HG03442 (cell line): ENCODE measurements around the gene PDE4D.

Experiments
- ATAC-seq: cut with Tn5 transposase; IDR thresholded peaks from one replicate; pipeline ENCODE4 v1.9.1; 2021; ENCODE audit warnings: mild to moderate bottlenecking, moderate library complexity; ENCODE audit not compliant: unreplicated experiment

Gene PDE4D

GRCh38 chr5:59560553-59560952 is 333.0 kb downstream of the PDE4D start:
- no peak for ATAC-seq

- no peak for ATAC-seq
Measured at GRCh38 chr5:59559847-59560246, 333.7 kb downstream of the PDE4D start.

DNA sequence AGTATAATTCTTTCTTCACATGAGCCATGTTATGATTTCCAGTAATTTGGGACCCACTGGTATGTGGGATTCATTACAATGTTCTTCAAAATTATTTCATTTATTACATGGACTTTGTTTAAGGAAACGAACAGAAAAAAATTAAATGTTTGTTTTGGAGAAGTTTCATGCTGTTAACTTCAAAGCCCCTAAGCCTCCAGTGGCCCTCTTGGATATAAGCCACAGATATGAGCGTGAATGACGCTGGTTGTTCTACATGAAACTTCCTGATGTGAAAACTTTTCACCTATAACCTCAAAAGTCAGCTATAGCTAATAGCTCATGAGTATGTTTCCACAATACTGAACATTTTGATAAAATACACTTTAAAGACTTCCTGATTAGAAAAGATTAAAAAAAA is 334.2 kb downstream of the PDE4D start:
- ATAC-seq: no peak

GRCh38 chr5:59558501-59558900 is 335.0 kb downstream of the PDE4D start:
- no peak for ATAC-seq

GRCh38 chr5:59557572-59557971 is 336.0 kb downstream of the PDE4D start:
- ATAC-seq: no peak

DNA sequence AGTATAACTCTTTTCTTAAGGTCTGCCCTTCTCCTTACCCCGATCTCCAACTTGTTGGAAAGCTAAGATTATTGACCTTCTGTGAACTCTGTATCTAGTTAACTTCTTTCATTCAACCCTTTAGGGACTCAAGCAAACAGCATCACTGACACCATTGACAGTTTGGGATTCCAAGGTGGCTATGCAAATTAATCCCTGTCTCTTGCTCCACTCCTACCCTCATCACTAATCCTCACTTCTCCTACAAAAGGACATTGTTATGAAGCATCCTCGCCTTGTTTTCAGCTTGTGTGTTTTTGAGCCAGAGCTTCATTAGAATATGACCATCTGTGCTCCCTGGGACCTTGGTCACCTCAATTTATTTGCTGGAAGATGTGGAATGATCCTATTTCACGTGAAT is 337.9 kb downstream of the PDE4D start:
- no peak for ATAC-seq

DNA sequence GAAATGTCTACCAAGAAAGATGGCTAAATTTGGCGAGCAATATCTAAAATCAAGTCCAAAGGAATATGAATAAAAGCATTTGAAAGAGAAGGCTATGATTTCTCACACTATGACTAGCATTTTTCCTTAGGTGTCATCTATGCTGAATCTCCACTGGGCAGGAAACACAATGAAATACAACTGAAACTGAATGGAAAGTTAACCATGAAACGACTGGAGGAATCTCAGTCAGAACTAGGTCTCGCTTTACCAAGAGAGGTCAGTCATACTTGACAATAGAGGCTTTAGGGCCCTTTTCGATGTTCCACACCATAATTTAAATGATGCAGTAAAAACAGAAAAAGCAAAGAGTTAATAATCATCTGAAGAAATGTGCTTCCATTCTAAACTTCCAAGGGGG is 339.0 kb downstream of the PDE4D start:
- ATAC-seq: no peak

DNA sequence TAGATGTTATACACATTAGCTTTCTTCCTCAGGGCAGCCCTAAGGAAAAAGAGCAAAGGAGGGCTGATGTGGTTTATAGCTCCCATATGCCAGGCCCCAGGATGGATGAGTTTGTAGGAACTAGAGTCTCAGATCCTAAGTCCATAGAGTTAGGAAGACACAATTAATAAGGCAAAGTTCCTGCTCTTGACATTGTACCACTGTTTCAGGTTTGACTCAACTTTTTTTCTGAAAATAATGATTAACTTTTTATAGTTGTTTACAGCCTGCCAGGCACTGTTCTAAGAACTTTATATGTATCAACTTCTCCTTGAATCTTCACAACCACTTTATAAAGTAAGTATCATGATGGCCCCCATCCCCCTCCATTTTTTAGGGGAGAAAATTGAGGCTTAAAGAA is 339.5 kb downstream of the PDE4D start:
- no peak for ATAC-seq

GRCh38 chr5:59548807-59549357 is 344.6 kb downstream of the PDE4D start:
- ATAC-seq: no peak

DNA sequence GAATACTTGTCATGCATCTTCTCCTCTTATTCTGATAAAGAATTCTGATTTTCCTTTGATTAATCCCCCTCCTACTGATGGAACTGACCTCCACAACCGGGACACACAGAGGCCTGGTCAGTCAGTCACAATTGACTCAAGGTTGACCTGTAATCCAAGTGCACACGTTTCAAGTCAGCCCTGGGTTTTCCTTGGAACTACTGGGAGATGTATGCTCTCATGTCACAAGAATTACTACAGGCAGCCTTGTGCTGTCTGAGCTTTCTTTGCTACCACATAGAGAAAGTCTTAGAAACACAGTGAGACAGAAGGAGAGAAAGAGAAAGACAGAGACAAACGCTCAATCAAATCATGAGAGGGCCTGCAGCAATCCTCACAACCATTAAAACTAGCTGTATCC is 345.8 kb downstream of the PDE4D start:
- ATAC-seq: no peak

- ATAC-seq: no peak
Measured at GRCh38 chr5:59544573-59544972, 349.0 kb downstream of the PDE4D start.

- no peak for ATAC-seq
Measured at GRCh38 chr5:59543821-59544442, 349.6 kb downstream of the PDE4D start.

DNA sequence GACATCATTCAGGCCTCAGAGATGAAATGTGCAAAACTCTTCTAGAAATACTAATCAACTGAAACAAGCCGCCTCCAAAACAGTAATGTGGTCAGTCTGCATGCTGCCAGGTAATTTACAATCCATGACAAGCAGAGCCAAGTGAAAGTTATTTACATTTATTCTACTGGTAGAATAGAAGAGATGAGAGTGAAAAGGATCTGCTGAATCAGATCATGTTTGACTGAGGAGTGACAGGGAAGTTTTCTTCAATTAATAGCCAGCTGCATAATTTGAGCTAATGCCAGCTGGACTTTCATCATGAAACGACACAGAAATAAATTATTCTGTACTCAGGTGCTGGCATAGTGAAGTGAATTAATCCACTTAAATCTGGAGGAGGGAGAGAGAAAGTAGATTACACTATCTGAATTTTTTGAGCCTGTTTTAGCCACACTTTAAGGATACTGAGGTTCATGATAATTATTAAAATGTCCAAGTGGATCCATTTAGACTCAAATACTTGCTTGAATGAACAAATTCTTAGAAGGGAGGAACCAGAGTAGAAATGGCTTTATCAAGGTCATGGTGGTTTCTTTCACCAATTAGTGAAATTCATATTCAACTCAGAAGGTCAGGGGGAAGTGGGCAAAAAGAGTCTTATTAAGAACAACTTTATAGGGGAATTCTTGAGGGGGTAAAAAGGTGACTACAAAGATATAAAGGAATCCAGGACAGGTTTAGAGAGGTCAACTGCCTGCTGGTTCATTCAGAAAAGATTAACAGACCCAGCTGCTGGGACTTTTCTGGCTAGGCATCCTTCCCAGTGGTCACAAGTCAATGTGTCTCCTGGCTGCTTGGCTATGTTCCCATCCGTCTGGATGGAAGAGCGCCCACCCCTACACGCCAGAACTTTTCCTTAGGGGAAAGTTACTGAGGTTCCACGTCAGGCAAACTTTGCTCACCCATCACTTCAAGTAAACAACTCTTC is 350.4 kb downstream of the PDE4D start:
- ATAC-seq: no peak

GRCh38 chr5:59542306-59542705 is 351.2 kb downstream of the PDE4D start:
- no peak for ATAC-seq

DNA sequence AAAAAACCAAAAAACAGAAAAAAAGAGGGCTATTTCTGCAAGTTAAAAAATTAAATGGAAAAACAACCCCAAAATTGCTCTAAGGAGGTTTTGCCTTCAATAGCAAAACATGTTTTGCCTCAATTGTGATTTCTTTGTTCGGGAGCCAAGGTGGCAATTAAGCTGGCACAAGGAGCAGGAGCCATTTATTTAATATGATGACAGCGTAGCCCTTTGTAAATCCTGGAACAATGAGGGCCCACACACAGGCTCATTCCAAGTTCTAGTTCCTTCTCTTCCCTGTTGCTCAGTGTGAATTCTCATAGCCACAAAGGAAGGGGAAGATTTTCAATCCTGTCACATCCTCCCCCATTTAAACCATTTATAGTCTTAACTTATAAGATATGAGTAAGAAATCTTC is 353.2 kb downstream of the PDE4D start:
- ATAC-seq: no peak

DNA sequence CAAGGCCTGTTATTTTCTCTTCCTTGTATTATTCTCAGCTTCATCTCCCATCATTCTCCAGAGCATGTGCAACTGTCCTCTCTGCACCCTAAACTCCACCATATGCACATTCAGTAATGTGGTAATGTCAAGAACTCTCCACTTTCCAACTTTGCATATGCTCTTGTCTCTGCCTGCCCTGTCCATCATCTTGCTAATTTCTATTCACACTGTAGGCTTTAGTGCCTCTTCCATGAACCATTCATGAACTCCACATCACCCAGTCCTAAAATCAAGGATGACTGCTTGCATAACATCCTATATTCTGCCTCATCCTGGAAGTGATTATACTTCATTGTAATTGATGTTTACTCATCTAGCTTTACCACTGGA is 354.8 kb downstream of the PDE4D start:
- no peak for ATAC-seq

GRCh38 chr5:59537961-59538749 is 355.4 kb downstream of the PDE4D start:
- ATAC-seq: no peak

DNA sequence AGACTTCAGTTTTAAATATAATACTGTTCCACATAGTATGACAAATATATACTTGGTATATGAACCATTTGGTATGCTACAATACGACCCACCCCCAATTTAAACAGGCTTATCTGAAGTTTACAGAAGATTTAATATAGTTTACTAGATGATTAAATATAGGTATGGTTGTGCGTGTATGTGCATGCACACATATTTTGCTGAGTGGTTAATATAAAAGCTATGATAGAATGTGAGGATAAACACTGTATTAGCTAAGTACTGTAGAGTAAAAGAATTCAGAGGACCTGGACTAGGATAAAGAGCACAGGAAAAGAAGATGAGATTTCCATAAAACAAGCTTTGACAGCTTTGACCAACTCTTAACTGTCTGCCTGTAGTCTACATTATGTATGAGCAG is 356.7 kb downstream of the PDE4D start:
- ATAC-seq: no peak

GRCh38 chr5:59535561-59535960 is 358.0 kb downstream of the PDE4D start:
- no peak for ATAC-seq

DNA sequence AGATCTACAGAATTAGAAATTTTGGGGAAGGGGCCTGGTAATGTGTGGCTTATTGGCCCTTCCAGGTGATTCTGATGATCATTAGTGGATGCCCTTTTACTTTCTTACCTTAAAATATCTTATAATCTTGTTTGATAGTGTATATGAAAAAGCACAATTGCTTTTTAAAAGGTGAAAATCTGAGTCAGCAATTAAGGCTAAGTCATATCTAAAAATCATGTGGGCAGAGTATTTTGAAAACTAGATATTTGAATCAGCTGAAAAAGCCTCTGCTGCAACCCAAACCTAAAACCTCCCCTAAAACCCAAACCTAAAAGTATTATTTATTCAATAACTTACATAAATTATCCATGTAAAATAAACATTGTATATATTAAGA is 359.8 kb downstream of the PDE4D start:
- ATAC-seq: no peak

GRCh38 chr5:59532979-59533729 is 360.4 kb downstream of the PDE4D start:
- ATAC-seq: no peak
